Liver (tissue), 3 donors: ENCODE data around the gene ZXDC.

Experiments
- FOXA1 ChIP-seq: IDR thresholded peaks from 2 replicates; pipeline ENCODE4 v1.6.1; 2016; ENCODE audit warnings: antibody characterized with exemption
- HNF4G ChIP-seq: IDR thresholded peaks from 2 replicates; pipeline ENCODE4 v1.6.1; 2016; ENCODE audit warnings: antibody characterized with exemption
- JUND ChIP-seq, 2 donors: IDR thresholded peaks; 2 replicates each; pipeline ENCODE4 v1.6.1; 2016; ENCODE audit warnings: antibody characterized with exemption in 2 of 2
- RXRA ChIP-seq, 2 donors: IDR thresholded peaks; 2 replicates each; pipeline ENCODE4 v1.6.1; 2017 to 2018; ENCODE audit warnings: antibody characterized with exemption in 2 of 2, mild to moderate bottlenecking in 1 of 2
- ZBTB33 ChIP-seq: IDR thresholded peaks from 2 replicates; pipeline ENCODE4 v1.6.1; 2016; ENCODE audit warnings: antibody characterized with exemption
- TF ChIP-seq, protein P1 (sequence below): fragments of 150-350 bp; IDR thresholded peaks from 2 replicates; pipeline ENCODE4 v1.5.1; 2017; ENCODE audit warnings: improper control_type of control experiment, low read depth, low read length; ENCODE audit not compliant: missing input control
- TF ChIP-seq, protein P2 (sequence below): IDR thresholded peaks from 2 replicates; pipeline ENCODE4 v1.6.1; 2016; ENCODE audit warnings: antibody characterized with exemption, mild to moderate bottlenecking
- TF ChIP-seq, protein P3 (sequence below): IDR thresholded peaks from 2 replicates; pipeline ENCODE4 v1.6.1; 2016; ENCODE audit warnings: antibody characterized with exemption
- donor health status: healthy.
- donor health status: healthy.

- TF ChIP-seq, protein P1, sequence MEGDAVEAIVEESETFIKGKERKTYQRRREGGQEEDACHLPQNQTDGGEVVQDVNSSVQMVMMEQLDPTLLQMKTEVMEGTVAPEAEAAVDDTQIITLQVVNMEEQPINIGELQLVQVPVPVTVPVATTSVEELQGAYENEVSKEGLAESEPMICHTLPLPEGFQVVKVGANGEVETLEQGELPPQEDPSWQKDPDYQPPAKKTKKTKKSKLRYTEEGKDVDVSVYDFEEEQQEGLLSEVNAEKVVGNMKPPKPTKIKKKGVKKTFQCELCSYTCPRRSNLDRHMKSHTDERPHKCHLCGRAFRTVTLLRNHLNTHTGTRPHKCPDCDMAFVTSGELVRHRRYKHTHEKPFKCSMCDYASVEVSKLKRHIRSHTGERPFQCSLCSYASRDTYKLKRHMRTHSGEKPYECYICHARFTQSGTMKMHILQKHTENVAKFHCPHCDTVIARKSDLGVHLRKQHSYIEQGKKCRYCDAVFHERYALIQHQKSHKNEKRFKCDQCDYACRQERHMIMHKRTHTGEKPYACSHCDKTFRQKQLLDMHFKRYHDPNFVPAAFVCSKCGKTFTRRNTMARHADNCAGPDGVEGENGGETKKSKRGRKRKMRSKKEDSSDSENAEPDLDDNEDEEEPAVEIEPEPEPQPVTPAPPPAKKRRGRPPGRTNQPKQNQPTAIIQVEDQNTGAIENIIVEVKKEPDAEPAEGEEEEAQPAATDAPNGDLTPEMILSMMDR, result no peak
- TF ChIP-seq, protein P2, sequence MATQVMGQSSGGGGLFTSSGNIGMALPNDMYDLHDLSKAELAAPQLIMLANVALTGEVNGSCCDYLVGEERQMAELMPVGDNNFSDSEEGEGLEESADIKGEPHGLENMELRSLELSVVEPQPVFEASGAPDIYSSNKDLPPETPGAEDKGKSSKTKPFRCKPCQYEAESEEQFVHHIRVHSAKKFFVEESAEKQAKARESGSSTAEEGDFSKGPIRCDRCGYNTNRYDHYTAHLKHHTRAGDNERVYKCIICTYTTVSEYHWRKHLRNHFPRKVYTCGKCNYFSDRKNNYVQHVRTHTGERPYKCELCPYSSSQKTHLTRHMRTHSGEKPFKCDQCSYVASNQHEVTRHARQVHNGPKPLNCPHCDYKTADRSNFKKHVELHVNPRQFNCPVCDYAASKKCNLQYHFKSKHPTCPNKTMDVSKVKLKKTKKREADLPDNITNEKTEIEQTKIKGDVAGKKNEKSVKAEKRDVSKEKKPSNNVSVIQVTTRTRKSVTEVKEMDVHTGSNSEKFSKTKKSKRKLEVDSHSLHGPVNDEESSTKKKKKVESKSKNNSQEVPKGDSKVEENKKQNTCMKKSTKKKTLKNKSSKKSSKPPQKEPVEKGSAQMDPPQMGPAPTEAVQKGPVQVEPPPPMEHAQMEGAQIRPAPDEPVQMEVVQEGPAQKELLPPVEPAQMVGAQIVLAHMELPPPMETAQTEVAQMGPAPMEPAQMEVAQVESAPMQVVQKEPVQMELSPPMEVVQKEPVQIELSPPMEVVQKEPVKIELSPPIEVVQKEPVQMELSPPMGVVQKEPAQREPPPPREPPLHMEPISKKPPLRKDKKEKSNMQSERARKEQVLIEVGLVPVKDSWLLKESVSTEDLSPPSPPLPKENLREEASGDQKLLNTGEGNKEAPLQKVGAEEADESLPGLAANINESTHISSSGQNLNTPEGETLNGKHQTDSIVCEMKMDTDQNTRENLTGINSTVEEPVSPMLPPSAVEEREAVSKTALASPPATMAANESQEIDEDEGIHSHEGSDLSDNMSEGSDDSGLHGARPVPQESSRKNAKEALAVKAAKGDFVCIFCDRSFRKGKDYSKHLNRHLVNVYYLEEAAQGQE, result no peak
- no peak for TF ChIP-seq RXRA (IDR thresholded peaks at IDR 0.05)
- TF ChIP-seq, protein P3, sequence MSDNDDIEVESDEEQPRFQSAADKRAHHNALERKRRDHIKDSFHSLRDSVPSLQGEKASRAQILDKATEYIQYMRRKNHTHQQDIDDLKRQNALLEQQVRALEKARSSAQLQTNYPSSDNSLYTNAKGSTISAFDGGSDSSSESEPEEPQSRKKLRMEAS, result no peak
- no peak for TF ChIP-seq HNF4G
- no peak for TF ChIP-seq FOXA1
- TF ChIP-seq ZBTB33, result no peak
- no peak for TF ChIP-seq JUND (IDR thresholded peaks at IDR 0.05)
These were observed 79.7 kb downstream of the ZXDC start for GRCh38 chr3:126395846-126396513.
